ENCODE data around the gene ARHGEF33. TPM values are rescaled to one million over a fixed set of nuclear protein-coding genes. Genes with fewer than 3 reads are reported as not detected.

ARHGEF33 gene
- total RNA-seq, 2 experiments from 2014 or later: 0.38 TPM; not detected in 1

- Histone ChIP-seq H3K79me2 (ENCODE audit: insufficient read depth, low read depth, low read length) (peaks cover 4% of the 10 kb centered on the region; the same call in 1 of the 2 replicates), H3K4me2 (ENCODE audit: low read length) (peak within 1 kb of the TSS; percentile 88), H3K4me1 (ENCODE audit: insufficient read depth, low read length, poor library complexity, severe bottlenecking) (peaks cover 13% of the 10 kb centered on the region), H3K9me3 (ENCODE audit: low read length) (no peaks in the 10 kb centered on the region; the same call in 1 of the 2 replicates), H3K36me3 (ENCODE audit: insufficient read depth, low read length) (no peaks in the 10 kb centered on the region), H3K27ac (ENCODE audit: low read depth, low read length, poor library complexity, severe bottlenecking) (no peak within 1 kb of the TSS), H4K20me1 (ENCODE audit: insufficient read depth, low read length) (no peaks in the 10 kb centered on the region), H3K4me3 (ENCODE audit: low read depth, low read length, poor library complexity, severe bottlenecking) (peak within 1 kb of the TSS; percentile 81), H3K9me2 (ENCODE audit: insufficient read depth, low read length) (no peaks in the 10 kb centered on the region), H2AFZ (ENCODE audit: low read length) (peak within 1 kb of the TSS; percentile 99)
- POLR2A ChIA-PET: interaction anchor here (0.6 to 1.5 kb wide), 7 partner anchors 11 to 66 kb away, joined by 3 to 8 read pairs (median 5); no protein-coding TSS in a partner anchor
- no TSS peak for BruUV-seq (replicated peaks)
- intact Hi-C loops (cut with micrococcal nuclease; ENCODE audit: unreplicated experiment): no loop called here
- CTCF ChIA-PET (ENCODE audit: unreplicated experiment): no interaction called here
- TF ChIP-seq, protein P1, sequence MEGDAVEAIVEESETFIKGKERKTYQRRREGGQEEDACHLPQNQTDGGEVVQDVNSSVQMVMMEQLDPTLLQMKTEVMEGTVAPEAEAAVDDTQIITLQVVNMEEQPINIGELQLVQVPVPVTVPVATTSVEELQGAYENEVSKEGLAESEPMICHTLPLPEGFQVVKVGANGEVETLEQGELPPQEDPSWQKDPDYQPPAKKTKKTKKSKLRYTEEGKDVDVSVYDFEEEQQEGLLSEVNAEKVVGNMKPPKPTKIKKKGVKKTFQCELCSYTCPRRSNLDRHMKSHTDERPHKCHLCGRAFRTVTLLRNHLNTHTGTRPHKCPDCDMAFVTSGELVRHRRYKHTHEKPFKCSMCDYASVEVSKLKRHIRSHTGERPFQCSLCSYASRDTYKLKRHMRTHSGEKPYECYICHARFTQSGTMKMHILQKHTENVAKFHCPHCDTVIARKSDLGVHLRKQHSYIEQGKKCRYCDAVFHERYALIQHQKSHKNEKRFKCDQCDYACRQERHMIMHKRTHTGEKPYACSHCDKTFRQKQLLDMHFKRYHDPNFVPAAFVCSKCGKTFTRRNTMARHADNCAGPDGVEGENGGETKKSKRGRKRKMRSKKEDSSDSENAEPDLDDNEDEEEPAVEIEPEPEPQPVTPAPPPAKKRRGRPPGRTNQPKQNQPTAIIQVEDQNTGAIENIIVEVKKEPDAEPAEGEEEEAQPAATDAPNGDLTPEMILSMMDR (conservative IDR thresholded peaks at IDR 0.05; ENCODE audit: low read length): no peak
- TF ChIP-seq EZH2phosphoT487 (IDR thresholded peaks at IDR 0.05; ENCODE audit: borderline replicate concordance, low read depth, low read length): no peak
- peak; percentile 86 for DNase-seq (ENCODE audit: low spot score)
These were observed 13.9 kb upstream of the ARHGEF33 start, which contains the start of the genes DHX57 and MORN2 for GRCh38 chr2:38875576-38876367. Gene DHX57 (minus strand): TSS chr2:38875934. CDS start chr2:38868405, 7,529 bp downstream. Gene MORN2 (plus strand): TSS chr2:38875976.

GRCh38 chr2:38876407-38876806 lies 13.3 kb upstream of the ARHGEF33 start:
- intact Hi-C loops (cut with micrococcal nuclease; ENCODE audit: unreplicated experiment): no loop called here
- BruUV-seq (replicated peaks): no TSS peak
- H3K36me3 ChIP-seq (ENCODE audit: insufficient read depth, low read length): no peaks in the 10 kb centered on the region
- no peak for DNase-seq (ENCODE audit: low spot score)
- H2AFZ ChIP-seq (ENCODE audit: low read length): peak overlapping the region; percentile 99
- POLR2A ChIA-PET: interaction anchor here (0.6 to 1.5 kb wide), 5 partner anchors 10 to 60 kb away, joined by 3 to 6 read pairs (median 3); no protein-coding TSS in a partner anchor
- H3K9me2 ChIP-seq (ENCODE audit: insufficient read depth, low read length): no peaks in the 10 kb centered on the region
- CTCF ChIA-PET (ENCODE audit: unreplicated experiment): no interaction called here
- peak overlapping the region; percentile 88 for H3K4me2 ChIP-seq (ENCODE audit: low read length)
- no peak overlapping the region for H3K27ac ChIP-seq (ENCODE audit: low read depth, low read length, poor library complexity, severe bottlenecking)
- H3K4me1 ChIP-seq (ENCODE audit: insufficient read depth, low read length, poor library complexity, severe bottlenecking): peaks cover 13% of the 10 kb centered on the region
- H3K79me2 ChIP-seq (ENCODE audit: insufficient read depth, low read depth, low read length): peaks cover 4% of the 10 kb centered on the region; the same call in 1 of the 2 replicates
- H3K9me3 ChIP-seq (ENCODE audit: low read length): no peaks in the 10 kb centered on the region; the same call in 1 of the 2 replicates
- H3K4me3 ChIP-seq (ENCODE audit: low read depth, low read length, poor library complexity, severe bottlenecking): peak overlapping the region; percentile 81
- no peaks in the 10 kb centered on the region for H4K20me1 ChIP-seq (ENCODE audit: insufficient read depth, low read length)
- TF ChIP-seq, protein P1 (conservative IDR thresholded peaks at IDR 0.05; ENCODE audit: low read length): no peak
- no peak for TF ChIP-seq EZH2phosphoT487 (IDR thresholded peaks at IDR 0.05; ENCODE audit: borderline replicate concordance, low read depth, low read length)

DNA sequence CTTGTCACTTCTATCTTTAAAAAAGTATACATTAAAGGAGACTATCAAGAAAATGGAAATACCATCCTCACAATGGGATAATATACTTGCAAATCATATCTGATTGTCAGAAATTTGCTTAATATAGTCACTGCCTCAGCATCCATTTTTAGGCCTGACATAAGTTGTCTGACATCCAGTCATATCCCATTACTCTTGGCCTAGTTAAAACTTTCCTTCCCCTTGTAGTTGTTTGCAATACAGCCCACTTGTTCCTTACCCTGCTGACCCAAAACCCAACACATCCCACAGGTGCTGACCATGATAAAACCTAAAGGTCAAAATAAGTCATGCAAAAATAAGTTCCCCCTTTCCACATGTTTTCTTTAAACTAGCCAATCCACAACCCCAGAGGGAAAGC lies 3.6 kb upstream of the ARHGEF33 start:
- POLR2A ChIA-PET: no interaction called here
- H3K4me1 ChIP-seq (ENCODE audit: insufficient read depth, low read length, poor library complexity, severe bottlenecking): no peaks in the 10 kb centered on the region
- H3K4me2 ChIP-seq (ENCODE audit: low read length): no peak overlapping the region
- DNase-seq (ENCODE audit: low spot score): no peak
- CTCF ChIA-PET (ENCODE audit: unreplicated experiment): no interaction called here
- no peaks in the 10 kb centered on the region for H3K9me3 ChIP-seq (ENCODE audit: low read length)
- H3K79me2 ChIP-seq (ENCODE audit: insufficient read depth, low read depth, low read length): no peaks in the 10 kb centered on the region
- TF ChIP-seq, protein P1 (conservative IDR thresholded peaks at IDR 0.05; ENCODE audit: low read length): no peak
- no peak for TF ChIP-seq EZH2phosphoT487 (IDR thresholded peaks at IDR 0.05; ENCODE audit: borderline replicate concordance, low read depth, low read length)
- no peaks in the 10 kb centered on the region for H3K36me3 ChIP-seq (ENCODE audit: insufficient read depth, low read length)
- intact Hi-C loops (cut with micrococcal nuclease; ENCODE audit: unreplicated experiment): no loop called here
- BruUV-seq (replicated peaks): no TSS peak
- no peak overlapping the region for H3K4me3 ChIP-seq (ENCODE audit: low read depth, low read length, poor library complexity, severe bottlenecking)
- H3K27ac ChIP-seq (ENCODE audit: low read depth, low read length, poor library complexity, severe bottlenecking): no peak overlapping the region
- no peaks in the 10 kb centered on the region for H3K9me2 ChIP-seq (ENCODE audit: insufficient read depth, low read length)
- H2AFZ ChIP-seq (ENCODE audit: low read length): no peak overlapping the region
- no peaks in the 10 kb centered on the region for H4K20me1 ChIP-seq (ENCODE audit: insufficient read depth, low read length)
